ENCODE data around the gene CRMP1. TPM values are rescaled to one million over a fixed set of nuclear protein-coding genes. Genes with fewer than 3 reads are reported as not detected.

Gene CRMP1
- total RNA-seq, 4 donors from 2014 or later: 0.21 to 0.59 (median 0.30) TPM; not detected in 1

GRCh38 chr4:5798946-5799345, 93.9 kb downstream of the CRMP1 start:
- no peaks in the 10 kb centered on the region for H3K9me3 ChIP-seq
- no peak for DNase-seq (ENCODE audit: low spot score in 2 of 2)
- H3K4me3 ChIP-seq: no peak overlapping the region
- H3K4me1 ChIP-seq: no peaks in the 10 kb centered on the region
- TF ChIP-seq CTCF (IDR thresholded peaks at IDR 0.05) (no peak), EP300 (IDR thresholded peaks at IDR 0.05) (no peak), POLR2A (IDR thresholded peaks at IDR 0.05) (no peak)
- no peak overlapping the region for H3K27ac ChIP-seq
- no peaks in the 10 kb centered on the region for H3K27me3 ChIP-seq
- peaks cover 0 to 95% (median 0%) of the 10 kb centered on the region in 3 donors for H3K36me3 ChIP-seq
- 89 to 91% methylated on average over 11 of the region's 11 CpGs for WGBS, 2 donors

- Histone ChIP-seq H3K9me3 (no peaks in the 10 kb centered on the region), H3K4me1 (no peaks in the 10 kb centered on the region), H3K27ac (no peak overlapping the region), H3K27me3 (no peaks in the 10 kb centered on the region), H3K36me3 (peaks cover 0 to 94% (median 0%) of the 10 kb centered on the region in 3 donors), H3K4me3 (no peak overlapping the region)
- TF ChIP-seq EP300 (IDR thresholded peaks at IDR 0.05) (no peak), POLR2A (IDR thresholded peaks at IDR 0.05) (no peak), CTCF (IDR thresholded peaks at IDR 0.05) (no peak)
- DNase-seq (ENCODE audit: low spot score in 2 of 2): no peak
- 61 to 81% methylated on average over 6 to 10 of the region's 11 CpGs for WGBS, 2 donors
These were observed 94.4 kb downstream of the CRMP1 start for GRCh38 chr4:5798462-5798861.

- peaks cover 0 to 94% (median 0%) of the 10 kb centered on the region in 3 donors for H3K36me3 ChIP-seq
- no peaks in the 10 kb centered on the region for H3K4me1 ChIP-seq
- DNase-seq (ENCODE audit: low spot score in 2 of 2): no peak
- no peak overlapping the region for H3K4me3 ChIP-seq
- no peak overlapping the region for H3K27ac ChIP-seq
- WGBS, 2 donors: 93 to 94% methylated on average over 6 of the region's 6 CpGs
- no peaks in the 10 kb centered on the region for H3K27me3 ChIP-seq
- TF ChIP-seq EP300 (IDR thresholded peaks at IDR 0.05) (no peak), POLR2A (IDR thresholded peaks at IDR 0.05) (no peak), CTCF (IDR thresholded peaks at IDR 0.05) (no peak)
- H3K9me3 ChIP-seq: no peaks in the 10 kb centered on the region
These were observed 95.0 kb downstream of the CRMP1 start for GRCh38 chr4:5797866-5798265.

GRCh38 chr4:5796976-5797375, 95.9 kb downstream of the CRMP1 start:
- TF ChIP-seq CTCF (IDR thresholded peaks at IDR 0.05): no peak
- TF ChIP-seq POLR2A (IDR thresholded peaks at IDR 0.05): no peak
- no peak for TF ChIP-seq EP300 (IDR thresholded peaks at IDR 0.05)
- H3K27ac ChIP-seq: no peak overlapping the region
- H3K27me3 ChIP-seq: no peaks in the 10 kb centered on the region
- H3K4me1 ChIP-seq: no peaks in the 10 kb centered on the region
- H3K4me3 ChIP-seq: no peak overlapping the region
- DNase-seq (ENCODE audit: low spot score in 2 of 2): no peak
- H3K9me3 ChIP-seq: no peaks in the 10 kb centered on the region
- H3K36me3 ChIP-seq: peaks cover 0 to 89% (median 0%) of the 10 kb centered on the region in 3 donors
- WGBS, 2 donors: 89 to 95% methylated on average over 13 to 14 of the region's 18 CpGs

- peaks cover 0 to 81% (median 0%) of the 10 kb centered on the region in 3 donors for H3K36me3 ChIP-seq
- TF ChIP-seq POLR2A (IDR thresholded peaks at IDR 0.05) (no peak), CTCF (IDR thresholded peaks at IDR 0.05) (no peak), EP300 (IDR thresholded peaks at IDR 0.05) (no peak)
- no peaks in the 10 kb centered on the region for H3K4me1 ChIP-seq
- DNase-seq (ENCODE audit: low spot score in 2 of 2): no peak
- H3K27me3 ChIP-seq: no peaks in the 10 kb centered on the region
- no peaks in the 10 kb centered on the region for H3K9me3 ChIP-seq
- no peak overlapping the region for H3K27ac ChIP-seq
- no peak overlapping the region for H3K4me3 ChIP-seq
- 80 to 90% methylated on average over 5 of the region's 5 CpGs for WGBS, 2 donors
These were observed 97.3 kb downstream of the CRMP1 start for GRCh38 chr4:5795580-5795979.
